Heart right ventricle (tissue), 16 donors: Measurements from ENCODE around the gene CCDC180. TPM values are rescaled to one million over a fixed set of nuclear protein-coding genes. Genes with fewer than 3 reads are reported as not detected.

Source experiments
- ATAC-seq, 8 donors: fragments of 200-7000 bp; cut with Tn5 transposase; one replicate each; pipeline ENCODE4 v1.9.1; 2020; ENCODE audit warnings: mild to moderate bottlenecking in 8 of 8, moderate library complexity in 8 of 8, moderate number of reproducible peaks in 1 of 8
- DNase-seq, 2 donors: peaks; one replicate each; pipeline ENCODE4 v3.0.0-alpha.2; 2020
- H3K27ac ChIP-seq, 10 donors: fragments of 200-600 bp; sonication (generic) in 2 of 10; one replicate each; pipeline versions ENCODE4 v1.5.0 to v1.8.0; 2020 to 2022; ENCODE audit warnings: mild to moderate bottlenecking in 3 of 10
- H3K27me3 ChIP-seq, 7 donors: fragments of 200-600 bp; one replicate each; pipeline ENCODE4 v1.8.0; 2021 to 2022; ENCODE audit warnings: mild to moderate bottlenecking in 2 of 7
- H3K36me3 ChIP-seq, 9 donors: fragments of 200-600 bp; sonication (generic) in 1 of 9; one replicate each; pipeline versions ENCODE4 v1.5.0 to v1.8.0; 2020 to 2022; ENCODE audit warnings: mild to moderate bottlenecking in 2 of 9
- H3K4me1 ChIP-seq, 9 donors: fragments of 200-600 bp; sonication (generic) in 1 of 9; one replicate each; pipeline versions ENCODE4 v1.5.0 to v1.8.0; 2020 to 2022; ENCODE audit warnings: mild to moderate bottlenecking in 4 of 9
- H3K4me3 ChIP-seq, 10 donors: fragments of 200-600 bp; sonication (generic) in 2 of 10; one replicate each; pipeline versions ENCODE4 v1.5.0 to v1.8.0; 2020 to 2022; ENCODE audit warnings: mild to moderate bottlenecking in 7 of 10, moderate library complexity in 2 of 10
- H3K9me3 ChIP-seq, 11 donors: fragments of 200-600 bp in 10 of 11; sonication (generic) in 2 of 11; one replicate each; pipeline versions ENCODE4 v1.5.0 to v1.8.0; 2013 to 2022; ENCODE audit warnings: mild to moderate bottlenecking in 2 of 11, control low read depth in 1 of 11, moderate library complexity in 1 of 11
- CTCF ChIP-seq, 9 donors: fragments of 200-600 bp; sonication (generic) in 2 of 9; IDR thresholded peaks; one replicate each; pipeline versions ENCODE4 v1.5.0 to v1.8.0; 2021 to 2022; ENCODE audit warnings: antibody characterized with exemption in 9 of 9, mild to moderate bottlenecking in 5 of 9, moderate library complexity in 1 of 9
- WGBS, 2 donors: extraction: QIAGEN DNeasy Blood & Tissue Kit; methylation state at CpG; one replicate each; pipeline ENCODE4 v1.1.7; 2013; ENCODE audit warnings: inconsistent platforms in 1 of 2; 5-methylcytosine and 5-hydroxymethylcytosine counted together
- intact Hi-C, 10 donors: fragments of 100-400 bp; cut with DNase I; formaldehyde crosslinking; loops; one replicate each; pipeline versions ENCODE4 v1.11.1 to v1.14.2; 2022
- polyA plus RNA-seq, 2 donors: library from polyadenylated mRNA; stranded (reverse); fragments of 200-250 nt; gene quantifications; one replicate each; pipeline ENCODE4 v1.2.3, GENCODE V29; 2013
- total RNA-seq, 10 donors: library from RNA; stranded (reverse); fragmentation: NEBNext Ultra II Directional in 3 of 10; extraction: Animal tissue kit (Norgen Biotek cat#: 25700) in 3 of 10; gene quantifications; one replicate each; pipeline versions ENCODE4 v1.2.1 to v1.2.4, GENCODE V29; 2021 to 2023
- donor health status: Arrhythmogenic right ventricular cardiomyopathy.
- donor health status: ischemic (EF 13 %, LVEDD 7.1; RV severe dilation, severe dysfunction).
- donor health status: healthy with polysubstance abuse.
- donor health status: DM: no; HTN: yes; CAD: no.
- donor health status: DM: no; HTN: no; CAD: no.
- donor health status: ischemic (EF 25% LVEDD 6.9; RV normal size, moderate dysfunction).
- donor health status: ischemic (EF 25% LVEDD 5.7; RV mildly dilated, moderate dysfunction).
- donor health status: healthy.
- donor health status: DM: yes; HTN: yes; CAD: no.
- donor health status: Ischemic cardiomyopathy.
- donor health status: ischemic (EF 35%, LVEDD 5.7; RV mildly dilated, moderate dysfunction).
- donor health status: nonischemic (EF 11% LVEDD 7.7; RV severe dilation, severe dysfunction).
- donor health status: DM: yes; HTN: yes; CAD: no.
- donor health status: PGD.
- donor health status: ischemic (EF 29% LVEDD 5.4; RV normal size, mild dysfunction).
- donor health status: nonischemic (EF 23%, LVEDD 6.1; RV moderate dilation, normal function).

CCDC180 gene
- total and polyA plus RNA-seq, 12 donors = 0.75 to 9.6 (median 2.9) TPM

- Histone ChIP-seq H3K27me3 (no peaks in the 10 kb centered on the region), H3K4me1 (peaks cover 0 to 15% (median 11%) of the 10 kb centered on the region in 9 donors), H3K36me3 (peaks cover 0 to 6% (median 0%) of the 10 kb centered on the region in 9 donors), H3K4me3 (no peak overlapping the region), H3K27ac (no peak overlapping the region), H3K9me3 (no peaks in the 10 kb centered on the region)
- DNase-seq (no peak), ATAC-seq (no peak)
- no peak for TF ChIP-seq CTCF (IDR thresholded peaks at IDR 0.05)
- intact Hi-C loops = no loop called here
- 97% methylated on average over 2 of the region's 2 CpGs for WGBS, 2 donors
Observed at GRCh38 chr9:97304586-97304985, 2.9 kb upstream of the CCDC180 start.

GRCh38 chr9:97305501-97306298, 1.8 kb upstream of the CCDC180 start:
- H3K4me1 ChIP-seq = peaks cover 0 to 15% (median 11%) of the 10 kb centered on the region in 9 donors
- no peak for DNase-seq
- no peak for ATAC-seq
- intact Hi-C loops = no loop called here
- no peak overlapping the region for H3K4me3 ChIP-seq
- H3K27ac ChIP-seq = no peak overlapping the region
- WGBS, 2 donors = 82% methylated on average over 7 of the region's 7 CpGs
- H3K36me3 ChIP-seq = peaks cover 0 to 17% (median 0%) of the 10 kb centered on the region in 9 donors
- TF ChIP-seq CTCF (IDR thresholded peaks at IDR 0.05) = no peak
- H3K9me3 ChIP-seq = no peaks in the 10 kb centered on the region
- H3K27me3 ChIP-seq = no peaks in the 10 kb centered on the region

- Histone ChIP-seq H3K36me3 (peaks cover 0 to 30% (median 0%) of the 10 kb centered on the region in 9 donors), H3K27ac (peak overlapping the region in 1 of 10 donors; percentile 43), H3K4me1 (peaks cover 0 to 15% (median 11%) of the 10 kb centered on the region in 9 donors), H3K9me3 (no peaks in the 10 kb centered on the region), H3K4me3 (peak overlapping the region in 9 of 10 donors; percentile 4 to 42 (median 33)), H3K27me3 (no peaks in the 10 kb centered on the region)
- DNase-seq = peak; percentile 72 to 90
- TF ChIP-seq CTCF (IDR thresholded peaks at IDR 0.05) = peak in 6 of 9 donors; percentile 12 to 54 (median 34)
- peak; percentile 85 to 98 (median 92) for ATAC-seq
- intact Hi-C loops = no loop called here
- WGBS, 2 donors = 7 to 16% methylated on average over 19 of the region's 19 CpGs
Observed at GRCh38 chr9:97307091-97307490, 368 bp upstream of the CCDC180 start.

GRCh38 chr9:97309260-97309659, 1.8 kb downstream of the CCDC180 start:
- DNase-seq = no peak
- Histone ChIP-seq H3K4me1 (peaks cover 0 to 15% (median 11%) of the 10 kb centered on the region in 9 donors), H3K9me3 (no peaks in the 10 kb centered on the region), H3K36me3 (peaks cover 0 to 51% (median 7%) of the 10 kb centered on the region in 9 donors), H3K4me3 (no peak overlapping the region), H3K27ac (no peak overlapping the region), H3K27me3 (no peaks in the 10 kb centered on the region)
- intact Hi-C loops = no loop called here
- no peak for TF ChIP-seq CTCF (IDR thresholded peaks at IDR 0.05)
- WGBS, 2 donors = 95 to 97% methylated on average over 5 of the region's 5 CpGs
- no peak for ATAC-seq
